Right hindlimb (tissue), 1 donor: ENCODE results near the gene KMT2B.

Experiments
- DNase-seq: peaks from one replicate; pipeline ENCODE4 v3.0.0-alpha.2; 2018

The KMT2B gene

DNA sequence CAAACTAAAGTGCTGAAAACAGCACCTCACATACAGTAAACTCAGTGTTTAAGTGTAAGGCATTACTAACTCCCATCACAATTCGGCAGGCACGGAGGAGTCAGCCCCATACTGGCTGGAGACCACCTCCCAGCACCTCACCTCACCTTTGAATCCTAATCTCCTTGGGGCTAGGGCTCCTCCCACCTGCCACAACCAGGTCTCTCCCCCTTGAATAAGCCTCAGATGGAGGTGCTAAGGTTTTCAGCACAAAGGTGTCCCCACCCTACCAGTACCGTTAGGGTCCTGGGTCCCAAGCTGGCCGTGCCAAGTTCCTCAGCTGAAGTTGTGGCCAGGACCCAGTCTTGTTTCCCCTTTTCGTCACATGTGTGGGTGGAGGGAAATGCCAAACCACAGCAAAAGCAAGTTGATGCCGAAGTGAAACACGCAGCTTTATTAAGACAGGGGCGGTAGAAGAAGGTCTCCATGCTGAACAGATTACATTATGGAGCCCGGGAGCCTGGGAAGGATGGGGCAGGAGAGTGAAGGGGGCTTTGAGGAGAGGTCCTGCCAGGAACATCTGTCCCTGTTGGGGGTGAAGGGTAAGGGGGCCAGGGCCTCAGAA is 24.4 kb downstream of the KMT2B start, which contains the start of gene IGFLR1:
Gene IGFLR1 (minus strand): TSS at position 332 of the 604 bp plus-strand sequence. CDS start 1,272 bp downstream, outside the sequence.
- DNase-seq: no peak

DNA sequence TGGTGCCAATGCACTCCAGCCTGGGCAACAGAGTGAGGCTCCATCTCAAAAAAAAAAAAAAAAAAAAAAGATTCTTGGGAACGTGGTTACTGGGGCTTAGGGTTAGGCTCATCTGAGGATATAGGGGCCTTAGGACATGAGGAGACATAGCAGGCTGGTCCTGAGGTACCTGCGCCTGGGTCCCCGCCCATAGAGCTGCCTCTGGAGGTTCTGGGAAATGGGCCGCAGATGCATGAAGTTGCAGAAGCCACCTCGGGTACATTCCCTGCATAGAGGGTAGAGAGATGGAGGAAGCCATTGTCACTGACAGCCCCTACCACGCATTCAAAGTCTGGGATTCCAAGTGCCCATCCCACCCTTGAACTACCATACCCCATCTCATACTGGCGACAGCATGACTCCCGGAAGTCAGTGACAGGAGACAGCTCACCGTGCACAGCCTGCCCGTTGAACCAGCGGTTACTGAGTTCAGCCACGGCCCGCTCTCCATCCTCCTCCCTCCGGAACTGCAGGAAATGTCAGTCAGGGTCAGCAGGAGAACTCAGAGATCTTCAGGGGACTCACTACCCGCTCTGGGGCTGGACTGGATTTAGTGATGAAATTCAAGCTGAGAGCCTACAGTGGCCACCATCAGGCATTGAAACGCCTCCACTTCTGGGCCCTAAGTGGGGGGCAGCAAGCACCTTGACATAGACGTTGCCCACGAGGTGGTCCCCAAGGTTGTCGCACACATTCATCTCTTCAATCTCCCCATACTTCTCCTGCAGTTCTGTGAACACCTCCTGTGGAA is 26.0 kb downstream of the KMT2B start:
- DNase-seq: no peak

DNA sequence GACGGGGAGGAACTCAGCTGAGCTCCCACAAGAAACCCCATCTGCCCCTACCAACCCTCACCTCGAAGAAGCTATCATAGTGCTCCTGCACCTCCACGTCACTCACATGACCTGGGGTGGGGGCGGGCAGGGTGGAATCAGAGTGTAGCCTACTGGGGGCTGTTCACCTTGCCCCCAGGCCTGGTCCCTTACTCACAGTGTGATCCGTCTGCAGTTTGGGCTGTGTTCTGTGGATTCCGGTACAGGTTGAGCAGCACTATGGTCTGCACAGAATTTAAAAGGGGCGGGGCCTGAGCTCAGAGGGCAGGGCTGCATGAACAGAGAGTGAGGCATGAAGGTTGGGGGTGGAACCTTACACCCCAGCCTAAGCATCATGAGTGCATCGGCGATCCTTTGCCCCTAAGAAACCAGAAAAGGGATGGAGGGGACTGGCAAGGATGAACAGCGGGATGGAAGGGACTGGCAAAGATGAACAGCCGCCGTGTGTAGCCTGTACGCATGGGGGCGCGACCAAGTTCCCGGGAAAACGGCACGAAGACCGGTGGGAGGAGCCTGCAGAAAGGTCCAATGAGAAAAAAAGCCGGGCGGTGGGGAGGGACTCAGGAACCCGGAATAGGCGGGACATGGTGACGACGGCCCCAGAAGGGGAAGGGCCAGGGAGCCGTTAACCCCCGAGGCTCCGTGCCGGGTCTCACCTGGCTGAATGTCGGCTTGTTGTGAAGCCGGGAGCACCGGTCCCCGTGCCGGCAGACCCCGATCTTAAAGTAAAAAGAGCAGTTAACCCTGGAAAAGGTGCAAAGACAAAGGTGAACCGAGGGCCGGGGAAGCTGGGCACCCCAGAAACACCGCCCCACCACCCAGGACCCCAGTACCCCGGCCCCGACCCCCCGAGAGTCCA is 26.9 kb downstream of the KMT2B start:
- peak; percentile 97 for DNase-seq

DNA sequence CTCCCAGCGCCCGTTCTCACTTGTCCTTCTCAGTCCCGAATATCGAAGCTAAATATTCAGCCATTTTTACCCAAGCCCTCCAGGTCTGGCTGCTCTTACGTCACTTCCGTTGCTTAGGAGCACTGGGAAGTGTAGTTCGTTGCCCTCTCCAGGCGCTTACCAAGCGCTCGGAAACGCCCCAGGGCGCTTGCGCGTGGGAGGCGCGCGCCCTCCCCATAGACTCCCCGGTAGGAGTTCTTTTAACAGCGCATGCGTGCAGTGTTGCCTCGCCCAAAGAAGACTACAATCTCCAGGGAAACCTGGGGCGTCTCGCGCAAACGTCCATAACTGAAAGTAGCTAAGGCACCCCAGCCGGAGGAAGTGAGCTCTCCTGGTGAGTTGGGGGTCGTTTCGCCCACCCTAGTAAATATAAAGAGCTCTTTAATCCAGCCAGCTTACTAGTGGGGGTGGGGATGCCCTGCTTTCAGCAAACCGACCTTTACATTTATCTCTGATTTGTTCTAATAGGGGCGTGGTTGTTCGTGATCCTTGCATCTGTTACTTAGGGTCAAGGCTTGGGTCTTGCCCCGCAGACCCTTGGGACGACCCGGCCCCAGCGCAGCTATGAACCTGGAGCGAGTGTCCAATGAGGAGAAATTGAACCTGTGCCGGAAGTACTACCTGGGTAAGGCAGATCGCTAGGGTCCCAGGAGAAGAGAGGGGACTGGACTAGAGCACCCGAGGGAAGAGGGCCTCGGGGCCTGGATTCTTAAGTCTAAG is 27.7 kb downstream of the KMT2B start, which contains the start of the genes PSENEN and U2AF1L4:
Gene PSENEN (plus strand): TSS at position 324 of the 759 bp plus-strand sequence. CDS start 280 bp downstream, at position 604.
Gene U2AF1L4 (minus strand): TSS at position 91 of the 759 bp plus-strand sequence. CDS start 27 bp downstream, at position 64.
- peak; percentile 99 for DNase-seq

DNA sequence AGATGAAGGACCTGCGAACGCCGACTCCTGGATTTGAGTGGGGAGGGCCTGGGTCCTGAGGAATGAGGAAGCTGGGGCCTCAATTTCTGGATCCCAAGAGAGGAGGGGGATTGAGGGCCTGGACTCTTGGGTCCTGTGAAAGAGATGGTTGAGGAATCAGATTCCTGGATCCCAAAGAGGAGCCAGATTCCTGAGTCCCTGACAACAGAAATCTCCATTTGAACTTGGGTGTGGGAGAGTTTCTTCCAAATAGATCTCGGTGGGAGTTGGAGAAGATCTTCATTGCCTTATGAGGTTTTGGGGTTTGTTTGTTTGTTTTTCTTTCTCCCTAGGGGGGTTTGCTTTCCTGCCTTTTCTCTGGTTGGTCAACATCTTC is 28.3 kb downstream of the KMT2B start:
- DNase-seq: no peak

DNA sequence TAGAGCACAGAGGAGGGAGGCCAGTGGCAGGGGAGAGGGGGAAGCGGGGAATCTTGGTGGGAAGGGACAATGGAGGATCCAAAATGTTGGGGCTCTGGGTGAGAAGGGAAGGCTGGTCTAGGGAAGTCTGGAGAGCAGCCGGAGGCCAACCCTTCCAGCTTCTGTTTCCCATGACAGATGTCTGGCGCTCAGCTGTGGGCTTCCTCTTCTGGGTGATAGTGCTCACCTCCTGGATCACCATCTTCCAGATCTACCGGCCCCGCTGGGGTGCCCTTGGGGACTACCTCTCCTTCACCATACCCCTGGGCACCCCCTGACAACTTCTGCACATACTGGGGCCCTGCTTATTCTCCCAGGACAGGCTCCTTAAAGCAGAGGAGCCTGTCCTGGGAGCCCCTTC is 28.7 kb downstream of the KMT2B start:
- no peak for DNase-seq

DNA sequence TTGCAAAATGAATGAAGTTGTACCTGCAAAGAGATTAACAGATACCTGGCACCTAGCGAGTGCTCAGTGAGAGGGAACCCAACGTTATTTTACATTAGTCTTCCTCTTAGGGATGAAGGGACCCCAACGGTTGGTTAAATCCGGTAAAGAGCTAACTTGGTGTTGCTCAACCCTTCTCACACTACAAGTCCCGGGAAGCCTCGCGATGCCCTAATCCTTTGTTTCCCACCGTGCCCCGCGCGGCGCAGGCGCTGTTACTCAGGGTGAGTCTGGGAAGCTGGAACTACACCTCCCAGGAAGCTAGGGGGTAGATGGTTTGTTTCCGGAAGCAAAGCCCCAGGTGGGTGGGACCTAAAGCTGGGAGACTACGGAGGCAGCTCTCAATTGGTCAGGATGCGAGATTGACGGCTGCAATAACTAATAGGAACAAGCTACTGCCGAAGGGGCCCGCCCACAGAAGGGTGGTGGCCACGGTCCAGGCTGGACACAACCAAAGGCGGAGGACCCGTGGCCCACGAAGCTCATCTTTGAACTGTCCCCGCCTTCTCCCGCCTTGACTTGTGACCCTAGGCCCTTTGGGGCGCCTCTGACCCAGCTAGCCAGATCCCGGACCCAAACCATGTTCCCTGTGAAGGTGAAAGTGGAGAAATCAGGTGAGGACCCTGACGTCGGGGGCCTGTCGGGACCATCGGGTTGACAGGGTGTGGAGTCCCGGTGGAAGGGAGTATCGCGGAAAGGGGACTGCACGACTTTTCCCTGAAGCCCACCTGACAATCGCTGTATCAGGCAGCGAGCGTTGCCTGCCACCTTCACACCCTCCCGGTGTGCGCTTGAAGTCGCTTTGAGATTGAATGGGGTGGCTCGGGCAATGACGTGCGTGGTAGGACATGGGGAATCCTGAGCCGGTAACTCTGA is 30.6 kb downstream of the KMT2B start, which contains the start of gene LIN37:
Gene LIN37 (plus strand): TSS at position 471 of the 915 bp plus-strand sequence. CDS start 149 bp downstream, at position 620.
- DNase-seq: peak; percentile 99

DNA sequence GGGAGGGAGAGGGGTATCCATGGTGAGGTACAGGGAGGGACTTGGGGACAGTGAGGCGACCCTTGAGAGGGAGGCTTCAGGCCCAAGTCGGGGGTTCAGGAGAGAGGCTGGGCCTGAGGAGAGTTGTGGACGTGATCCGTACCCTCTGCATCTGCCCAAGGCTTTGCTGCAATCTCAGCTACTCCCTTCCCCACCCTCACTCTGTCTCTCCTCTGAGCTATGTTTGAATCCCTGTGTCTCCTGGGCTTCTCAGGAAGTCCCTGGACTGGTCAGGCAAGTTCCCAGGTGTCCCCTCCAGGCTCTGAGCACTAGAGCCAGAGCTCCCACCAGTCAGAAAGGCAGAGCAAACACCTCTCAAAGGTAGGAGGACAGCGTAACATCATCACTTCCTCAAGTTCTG is 32.4 kb downstream of the KMT2B start:
- peak; percentile 17 for DNase-seq

DNA sequence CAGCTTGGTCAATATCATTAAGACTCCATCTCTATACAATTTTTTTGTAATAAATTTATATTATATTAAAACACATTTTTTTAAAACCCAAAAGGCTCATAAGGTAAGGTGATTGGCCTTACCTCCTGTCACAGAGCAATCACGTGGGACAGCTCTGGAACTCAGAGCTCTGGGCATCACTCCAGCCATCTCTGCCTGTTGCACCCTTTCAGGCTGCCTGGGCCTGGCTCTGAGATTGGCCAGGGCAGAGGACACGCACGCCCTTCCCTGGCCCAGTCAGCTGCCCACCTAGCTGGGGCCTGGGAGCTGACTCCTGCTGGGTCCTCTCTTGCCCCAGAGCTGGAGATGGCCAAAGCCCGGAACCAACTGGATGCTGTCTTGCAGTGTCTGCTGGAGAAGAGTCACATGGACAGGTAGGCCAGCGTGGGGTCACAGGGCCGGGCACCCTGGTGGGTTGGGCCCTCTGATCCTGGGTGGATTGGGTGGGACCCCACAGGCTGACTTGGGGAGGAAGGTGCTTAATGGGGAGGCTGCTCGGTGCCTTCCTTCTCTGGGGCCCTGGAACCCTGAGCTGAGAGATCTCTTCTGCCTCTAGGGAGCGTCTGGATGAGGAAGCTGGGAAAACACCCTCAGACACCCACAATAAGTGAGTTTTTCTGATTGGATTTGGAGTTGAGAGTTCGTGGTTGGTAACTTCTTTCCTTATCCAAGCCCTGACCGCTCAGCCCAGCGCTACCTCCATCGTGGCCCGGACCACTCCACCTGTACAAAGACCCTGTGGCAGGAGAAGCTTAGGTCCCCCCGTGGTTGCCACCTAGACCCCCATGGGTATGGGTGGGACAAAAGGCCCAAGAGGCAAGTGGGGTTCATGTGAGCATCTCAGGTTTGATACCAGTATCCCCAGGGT is 34.3 kb downstream of the KMT2B start:
- peak; percentile 15 for DNase-seq

DNA sequence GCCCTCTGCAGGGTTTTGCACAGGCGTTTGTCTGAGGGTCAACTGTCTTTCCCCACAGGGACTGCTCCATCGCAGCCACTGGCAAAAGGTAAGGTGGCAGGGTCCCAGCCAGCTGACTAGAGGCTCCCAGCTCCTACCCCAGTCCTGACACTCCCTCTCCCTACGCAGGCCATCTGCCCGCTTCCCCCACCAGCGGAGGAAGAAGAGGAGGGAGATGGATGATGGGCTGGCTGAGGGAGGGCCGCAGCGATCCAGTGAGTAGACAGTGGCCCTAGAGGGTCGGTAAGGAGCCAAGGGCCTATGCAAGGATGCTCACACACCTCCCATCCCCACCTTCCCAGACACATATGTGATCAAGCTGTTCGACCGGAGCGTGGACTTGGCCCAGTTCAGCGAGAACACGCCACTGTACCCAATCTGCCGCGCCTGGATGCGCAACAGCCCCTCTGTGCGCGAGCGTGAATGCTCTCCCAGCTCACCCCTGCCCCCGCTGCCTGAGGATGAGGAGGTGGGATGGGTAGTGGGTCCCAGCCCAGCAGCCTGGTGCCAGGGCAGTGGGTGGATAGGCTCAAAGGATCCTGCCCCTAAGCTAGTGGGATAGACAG is 35.0 kb downstream of the KMT2B start:
- peak; percentile 17 for DNase-seq

DNA sequence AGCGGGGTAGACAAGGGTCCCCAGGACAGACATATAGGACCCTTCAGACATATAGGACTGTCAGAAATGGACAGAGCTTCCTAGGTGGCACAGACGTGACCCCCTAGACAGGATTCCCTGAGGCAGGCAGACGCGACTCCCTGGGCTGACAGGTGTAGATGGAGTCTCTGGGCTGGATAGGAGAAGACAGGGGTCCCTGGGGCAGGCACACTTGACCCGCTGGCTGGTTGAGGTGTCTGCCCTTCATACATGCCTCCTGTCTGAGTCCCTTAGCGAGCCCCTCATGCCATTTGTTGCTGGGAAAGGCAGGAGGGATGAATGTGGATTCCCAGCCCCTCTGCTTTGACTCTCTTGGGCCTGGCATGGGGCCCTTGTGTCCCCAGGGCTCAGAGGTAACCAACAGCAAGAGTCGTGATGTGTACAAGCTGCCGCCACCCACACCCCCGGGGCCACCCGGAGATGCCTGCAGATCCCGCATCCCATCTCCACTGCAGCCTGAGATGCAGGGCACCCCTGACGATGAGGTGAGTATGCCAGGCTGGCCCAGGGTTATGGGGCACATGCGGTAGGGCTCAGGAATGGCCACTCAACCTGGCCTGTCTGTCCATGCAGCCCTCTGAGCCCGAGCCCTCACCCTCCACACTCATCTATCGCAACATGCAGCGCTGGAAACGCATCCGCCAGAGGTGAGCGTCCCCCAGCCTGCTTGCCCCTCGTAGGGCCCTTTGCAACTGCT is 36.0 kb downstream of the KMT2B start:
- DNase-seq: no peak

DNA sequence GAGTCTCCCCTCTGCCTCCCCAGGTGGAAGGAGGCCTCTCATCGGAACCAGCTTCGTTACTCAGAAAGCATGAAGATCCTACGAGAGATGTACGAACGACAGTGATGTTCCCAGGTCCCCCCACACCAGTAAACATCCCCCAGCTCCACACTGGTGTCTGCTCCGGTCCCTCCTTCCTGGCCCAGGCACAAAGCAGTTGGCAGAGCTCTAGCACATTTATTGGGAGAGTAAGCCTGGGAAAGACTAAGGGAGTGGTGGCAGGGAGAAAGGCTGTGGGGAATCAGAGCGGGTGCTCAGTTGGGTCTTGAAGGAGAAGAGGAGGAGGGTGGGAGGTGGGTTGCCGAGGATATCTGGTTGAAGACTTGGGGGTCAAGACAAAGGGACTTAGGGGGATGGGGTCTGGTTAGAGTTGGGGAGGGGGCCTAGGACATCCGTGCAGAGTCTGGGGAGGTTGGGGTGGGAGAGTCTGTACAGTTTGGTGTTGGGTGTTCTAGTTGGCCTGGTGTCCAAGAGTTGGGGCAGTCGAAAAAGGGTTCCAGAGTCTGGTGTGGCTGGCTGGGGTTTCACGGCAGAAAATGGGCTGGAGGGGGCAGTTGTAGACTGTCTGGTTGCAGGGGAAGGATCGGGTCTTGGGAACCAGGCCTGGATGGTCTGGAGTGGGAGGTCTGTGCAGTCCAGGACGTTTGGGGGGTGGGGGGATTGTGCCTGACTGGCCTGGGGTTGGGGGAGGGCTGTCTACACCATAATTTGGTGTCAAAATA is 36.7 kb downstream of the KMT2B start:
- no peak for DNase-seq

DNA sequence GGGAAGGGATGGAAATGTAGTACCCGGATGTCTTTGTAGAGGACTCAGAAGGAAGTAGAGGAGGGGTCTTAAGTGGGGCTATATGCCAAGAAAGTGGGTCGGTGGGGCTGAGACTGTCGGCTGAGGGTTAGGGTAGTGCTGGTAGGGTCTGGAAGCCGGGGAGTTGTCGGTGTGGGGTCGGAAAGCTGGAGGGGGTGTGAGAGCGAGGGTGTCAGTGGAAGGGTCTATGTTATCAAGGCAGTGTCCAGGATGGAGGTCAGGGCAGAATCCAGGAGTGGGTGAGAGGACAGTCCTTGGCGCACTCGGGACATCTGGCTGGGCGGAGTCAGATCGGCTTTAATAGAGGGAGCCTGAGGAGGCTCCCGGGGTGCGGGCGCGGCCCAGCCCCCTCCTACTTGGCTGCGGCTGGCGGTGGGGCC is 37.3 kb downstream of the KMT2B start:
- no peak for DNase-seq

DNA sequence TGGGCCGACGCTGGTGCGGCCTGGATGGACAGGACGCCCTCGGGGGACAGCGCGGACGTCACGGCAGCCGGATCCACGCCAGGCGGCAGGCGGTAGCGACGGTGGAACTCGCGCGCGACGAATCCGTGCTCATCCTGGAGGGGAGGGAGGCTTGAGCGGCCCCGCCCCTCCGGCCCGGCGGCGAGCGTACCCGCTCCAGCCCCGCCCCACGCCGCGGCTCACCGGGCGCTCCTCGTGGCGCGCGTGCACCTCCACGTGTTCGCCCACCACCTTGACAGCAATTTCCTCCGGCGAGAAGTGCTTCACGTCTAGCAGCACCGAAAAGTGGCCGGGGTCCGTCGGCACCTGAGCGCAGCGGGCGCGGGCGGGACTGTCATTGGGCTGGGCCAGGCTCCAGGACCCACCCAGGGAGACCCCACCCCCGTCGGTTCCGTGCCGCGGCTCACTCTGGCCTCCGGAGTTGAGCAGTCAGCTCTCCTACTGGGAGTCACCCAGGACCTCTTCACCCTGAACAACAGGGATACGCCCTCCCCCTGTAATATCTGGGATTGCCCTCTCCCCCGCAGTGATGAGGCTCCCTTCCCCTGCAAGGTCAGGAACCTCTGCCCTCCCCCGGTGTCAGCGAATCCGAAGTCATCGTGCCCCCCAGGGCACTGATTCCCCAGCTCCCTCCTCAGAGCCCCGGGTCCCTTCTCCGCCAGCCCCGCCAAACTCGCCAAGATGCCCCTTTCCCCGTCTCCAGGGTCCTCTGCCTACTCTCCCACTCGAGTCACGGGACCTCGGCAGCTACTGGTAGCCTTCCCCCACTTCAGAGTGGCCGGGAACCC is 38.0 kb downstream of the KMT2B start:
- DNase-seq: peak; percentile 89

DNA sequence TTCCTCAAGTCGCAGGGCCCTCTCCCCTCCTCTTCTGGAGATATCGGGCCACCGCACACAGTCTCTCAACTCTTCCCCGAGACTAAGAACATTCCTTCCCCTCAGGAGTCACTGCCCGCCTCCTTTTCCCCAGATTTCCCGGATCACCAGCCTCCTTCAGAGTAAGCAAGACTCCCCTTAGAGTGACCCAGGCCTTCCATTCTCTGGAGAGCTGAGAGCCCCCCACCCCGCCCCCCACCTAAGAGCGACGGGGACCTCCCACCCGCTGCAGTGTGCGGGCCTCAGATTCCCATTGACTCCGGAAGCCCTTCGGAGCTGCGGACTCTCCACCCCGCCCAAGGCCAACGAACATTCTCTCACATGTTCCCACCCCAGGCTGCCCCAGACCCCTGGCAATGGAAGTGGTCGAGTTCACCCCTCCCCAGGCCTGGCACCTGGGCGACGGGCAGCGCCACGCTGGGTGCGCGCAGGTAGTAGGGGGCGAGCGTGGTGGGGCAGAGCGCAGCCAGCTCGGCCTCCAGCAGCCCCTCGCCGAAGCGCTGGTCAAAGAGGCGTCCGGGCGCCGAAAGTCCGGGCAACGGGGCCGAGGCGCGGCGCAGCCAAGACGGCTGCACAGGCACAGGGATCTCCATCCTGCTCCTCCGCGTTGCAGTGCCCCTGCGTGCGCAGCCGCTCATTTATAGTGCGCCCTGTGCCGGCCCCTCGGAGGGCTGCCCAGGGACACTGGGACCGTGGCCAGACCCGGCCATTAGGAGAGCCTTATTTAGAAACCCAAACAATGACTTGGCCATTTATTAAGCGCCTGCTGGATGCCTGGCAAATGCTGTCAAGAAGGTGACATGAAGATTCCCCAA is 38.8 kb downstream of the KMT2B start, which contains the start of gene HSPB6:
Gene HSPB6 (minus strand): TSS at position 653 of the 854 bp plus-strand sequence. CDS start 21 bp downstream, at position 632.
- peak; percentile 84 for DNase-seq

DNA sequence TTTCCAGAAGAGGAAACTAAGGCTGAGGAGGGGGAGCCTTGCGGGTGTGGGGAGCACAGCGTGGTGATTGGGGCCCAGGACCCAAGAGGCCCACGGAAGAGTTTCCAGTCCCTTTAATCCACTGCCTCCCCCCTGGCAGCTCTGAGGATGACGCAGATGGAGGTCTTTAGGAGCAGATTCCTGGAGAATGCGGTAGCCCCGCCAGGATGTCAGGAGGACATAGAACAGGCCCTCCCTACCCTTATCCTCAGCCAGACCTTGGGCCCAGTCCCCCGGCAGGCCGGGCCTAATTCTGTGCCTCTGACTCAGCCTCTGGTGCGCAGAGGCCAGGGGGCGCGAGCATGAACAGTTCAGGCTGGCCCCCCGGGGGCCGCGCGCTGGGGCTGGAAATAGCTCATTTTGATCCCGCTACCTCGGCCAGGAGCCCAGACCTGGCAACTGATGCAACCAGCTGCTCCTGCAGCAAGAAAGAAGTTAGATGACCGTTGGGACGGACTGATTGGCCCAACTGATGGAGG is 39.5 kb downstream of the KMT2B start:
- peak; percentile 97 for DNase-seq
